Heart left ventricle (tissue), 16 donors: ENCODE results near the gene MTX1. TPM values are rescaled to one million over a fixed set of nuclear protein-coding genes. Genes with fewer than 3 reads are reported as not detected.
"Not testable (repeated sequence)": the region's sequence is repeated elsewhere in the genome, so short reads cannot be mapped to it uniquely, and the experiment has no call there.

Experiments used
- ATAC-seq, 4 donors: fragments of 200-7000 bp; cut with Tn5 transposase; one replicate each; pipeline ENCODE4 v1.9.1; 2020 to 2022; ENCODE audit warnings: moderate library complexity in 4 of 4, mild to moderate bottlenecking in 3 of 4, moderate number of reproducible peaks in 1 of 4
- DNase-seq, 5 donors: peaks; one replicate each; pipeline ENCODE4 v3.0.0-alpha.2; 2020
- H3K27ac ChIP-seq, 12 donors: fragments of 200-600 bp; sonication (generic) in 4 of 12; one replicate each; pipeline versions ENCODE4 v1.5.0 to v1.8.0; 2016 to 2022; ENCODE audit warnings: mild to moderate bottlenecking in 2 of 12
- H3K27me3 ChIP-seq, 9 donors: fragments of 200-600 bp; sonication (generic) in 2 of 9; one replicate each; pipeline versions ENCODE4 v1.5.1 to v1.8.0; 2016 to 2022; ENCODE audit warnings: mild to moderate bottlenecking in 3 of 9
- H3K36me3 ChIP-seq, 9 donors: fragments of 200-600 bp; sonication (generic) in 2 of 9; one replicate each; pipeline versions ENCODE4 v1.5.0 to v1.8.0; 2018 to 2022; ENCODE audit warnings: mild to moderate bottlenecking in 2 of 9
- H3K4me1 ChIP-seq, 12 donors: fragments of 200-600 bp; sonication (generic) in 4 of 12; one replicate each; pipeline versions ENCODE4 v1.5.0 to v1.8.0; 2016 to 2022; ENCODE audit warnings: mild to moderate bottlenecking in 3 of 12
- H3K4me3 ChIP-seq, 12 donors: fragments of 200-600 bp; sonication (generic) in 4 of 12; one replicate each; pipeline versions ENCODE4 v1.5.0 to v1.8.0; 2017 to 2022; ENCODE audit warnings: mild to moderate bottlenecking in 9 of 12, moderate library complexity in 4 of 12
- H3K9me3 ChIP-seq, 12 donors: fragments of 200-600 bp; sonication (generic) in 4 of 12; one replicate each; pipeline versions ENCODE4 v1.5.0 to v1.8.0; 2016 to 2022; ENCODE audit warnings: mild to moderate bottlenecking in 1 of 12
- POLR2A ChIP-seq, 2 donors: fragments of 450-650 bp; IDR thresholded peaks; one replicate each; pipeline ENCODE4 v1.6.1; 2017; ENCODE audit warnings: antibody characterized with exemption in 2 of 2, mild to moderate bottlenecking in 2 of 2, moderate library complexity in 2 of 2
- WGBS, 4 donors: extraction: QIAGEN DNeasy Blood & Tissue Kit in 2 of 4; methylation state at CpG; one replicate each; pipeline versions ENCODE4 v1.1.5 to v1.1.7; 2013 to 2018; 5-methylcytosine and 5-hydroxymethylcytosine counted together
- intact Hi-C, 10 donors: fragments of 100-400 bp; cut with DNase I; formaldehyde crosslinking; loops; one replicate each; pipeline versions ENCODE4 v1.11.1 to v1.14.2; 2022
- polyA plus RNA-seq, 2 donors: library from polyadenylated mRNA; stranded (reverse); fragments of 200-250 nt; gene quantifications; one replicate each; pipeline ENCODE4 v1.2.3, GENCODE V29; 2013
- total RNA-seq, 9 donors: library from RNA; depleted of rRNA in 2 of 9; stranded (reverse); fragments of >200 nt in 2 of 9; fragmentation: NEBNext Ultra II Directional in 3 of 9; extraction: Animal tissue kit (Norgen Biotek cat#: 25700) in 3 of 9; gene quantifications; one replicate each; pipeline versions ENCODE4 v1.1.0 to v1.2.4, GENCODE V29; 2016 to 2023
- TF ChIP-seq, protein P1 (sequence below), 12 donors: fragments of 200-600 bp; sonication (generic) in 4 of 12; IDR thresholded peaks; one replicate each; pipeline versions ENCODE4 v1.5.0 to v1.8.0; 2018 to 2022; ENCODE audit warnings: antibody characterized with exemption in 12 of 12, mild to moderate bottlenecking in 5 of 12
- donor health status: ischemic (EF 13 %, LVEDD 7.1; RV severe dilation, severe dysfunction).
- donor health status: healthy with polysubstance abuse.
- donor health status: DM: no; HTN: yes; CAD: no.
- donor health status: DM: no; HTN: no; CAD: no.
- donor health status: ischemic (EF 25% LVEDD 6.9; RV normal size, moderate dysfunction).
- donor health status: ischemic (EF 25% LVEDD 5.7; RV mildly dilated, moderate dysfunction).
- donor health status: healthy.
- donor health status: DM: yes; HTN: yes; CAD: no.
- donor health status: ischemic (EF 35%, LVEDD 5.7; RV mildly dilated, moderate dysfunction).
- donor health status: nonischemic (EF 11% LVEDD 7.7; RV severe dilation, severe dysfunction).
- donor health status: DM: yes; HTN: yes; CAD: no.
- donor health status: PGD.
- donor health status: ischemic (EF 29% LVEDD 5.4; RV normal size, mild dysfunction).
- donor health status: nonischemic (EF 23%, LVEDD 6.1; RV moderate dilation, normal function).

MTX1 gene
- total and polyA plus RNA-seq, 11 donors = 14.1 to 37.1 (median 20.2) TPM

DNA sequence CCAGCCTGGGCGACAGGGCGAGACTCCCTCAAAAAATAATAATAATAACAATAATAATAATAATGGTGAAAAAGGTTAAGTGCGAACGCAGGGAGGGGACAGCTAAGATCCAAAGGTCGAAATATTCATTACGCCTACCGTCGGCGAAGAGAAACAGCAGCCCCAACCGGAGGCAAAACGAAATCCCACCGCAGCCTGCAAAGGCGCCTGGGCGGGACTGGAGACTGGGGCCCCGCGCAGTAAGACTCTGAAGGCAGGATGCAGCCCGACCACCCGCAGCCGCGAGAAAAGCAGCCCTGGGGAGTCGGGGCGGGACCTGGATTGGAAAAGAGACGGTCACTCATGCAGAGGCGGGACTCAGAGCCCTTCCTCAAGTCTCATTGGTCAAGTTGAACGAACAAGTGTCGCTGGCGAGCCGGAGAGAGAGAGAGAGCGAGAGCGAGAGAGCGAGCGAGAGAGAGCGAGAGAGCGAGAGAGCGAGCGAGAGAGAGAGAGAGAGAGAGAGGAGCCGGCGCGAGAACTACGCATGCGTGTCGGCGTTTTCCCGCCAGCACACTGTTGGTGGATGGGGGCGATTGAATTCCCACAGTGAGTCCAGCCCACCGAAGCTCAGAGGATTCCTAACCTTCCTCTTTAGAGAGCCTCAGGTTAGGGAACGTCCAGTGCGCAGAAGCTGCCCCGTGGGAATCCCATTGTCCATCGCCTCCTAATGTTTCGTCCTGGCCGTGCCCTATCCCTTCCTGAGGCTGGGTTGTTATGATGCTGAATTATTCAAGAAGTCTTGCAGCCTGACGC, 36.1 kb downstream of the MTX1 start:
- peaks cover 0 to 21% (median 12%) of the 10 kb centered on the region in 9 donors for H3K36me3 ChIP-seq
- intact Hi-C loops = loop anchor here in 5 of 10 donors (2.0 to 5.0 kb wide), 2 partner anchors 36 to 37 kb away; partner anchors contain the start of genes MTX1 (in 5 of the 5) and THBS3 (in 4 of the 5)
- TF ChIP-seq POLR2A (IDR thresholded peaks at IDR 0.05) = peak in 1 of 2 donors; percentile 88
- TF ChIP-seq, protein P1, sequence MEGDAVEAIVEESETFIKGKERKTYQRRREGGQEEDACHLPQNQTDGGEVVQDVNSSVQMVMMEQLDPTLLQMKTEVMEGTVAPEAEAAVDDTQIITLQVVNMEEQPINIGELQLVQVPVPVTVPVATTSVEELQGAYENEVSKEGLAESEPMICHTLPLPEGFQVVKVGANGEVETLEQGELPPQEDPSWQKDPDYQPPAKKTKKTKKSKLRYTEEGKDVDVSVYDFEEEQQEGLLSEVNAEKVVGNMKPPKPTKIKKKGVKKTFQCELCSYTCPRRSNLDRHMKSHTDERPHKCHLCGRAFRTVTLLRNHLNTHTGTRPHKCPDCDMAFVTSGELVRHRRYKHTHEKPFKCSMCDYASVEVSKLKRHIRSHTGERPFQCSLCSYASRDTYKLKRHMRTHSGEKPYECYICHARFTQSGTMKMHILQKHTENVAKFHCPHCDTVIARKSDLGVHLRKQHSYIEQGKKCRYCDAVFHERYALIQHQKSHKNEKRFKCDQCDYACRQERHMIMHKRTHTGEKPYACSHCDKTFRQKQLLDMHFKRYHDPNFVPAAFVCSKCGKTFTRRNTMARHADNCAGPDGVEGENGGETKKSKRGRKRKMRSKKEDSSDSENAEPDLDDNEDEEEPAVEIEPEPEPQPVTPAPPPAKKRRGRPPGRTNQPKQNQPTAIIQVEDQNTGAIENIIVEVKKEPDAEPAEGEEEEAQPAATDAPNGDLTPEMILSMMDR (IDR thresholded peaks at IDR 0.05) = peak in 6 of 12 donors; percentile 24 to 56 (median 34)
- DNase-seq (peak; percentile 97 to 99 (median 98)), ATAC-seq (peak; percentile 94 to 96 (median 94))
- peaks cover 0 to 4% (median 0%) of the 10 kb centered on the region in 9 donors for H3K27me3 ChIP-seq
- no peaks in the 10 kb centered on the region for H3K9me3 ChIP-seq
- peak overlapping the region; percentile 46 to 77 (median 67) for H3K4me3 ChIP-seq
- WGBS, 4 donors = 0 to 1% (median 1%) methylated on average over 45 to 53 of the region's 53 CpGs
- peaks cover 0 to 41% (median 22%) of the 10 kb centered on the region in 12 donors for H3K4me1 ChIP-seq
- H3K27ac ChIP-seq = peak overlapping the region; percentile 75 to 97 (median 90)

DNA sequence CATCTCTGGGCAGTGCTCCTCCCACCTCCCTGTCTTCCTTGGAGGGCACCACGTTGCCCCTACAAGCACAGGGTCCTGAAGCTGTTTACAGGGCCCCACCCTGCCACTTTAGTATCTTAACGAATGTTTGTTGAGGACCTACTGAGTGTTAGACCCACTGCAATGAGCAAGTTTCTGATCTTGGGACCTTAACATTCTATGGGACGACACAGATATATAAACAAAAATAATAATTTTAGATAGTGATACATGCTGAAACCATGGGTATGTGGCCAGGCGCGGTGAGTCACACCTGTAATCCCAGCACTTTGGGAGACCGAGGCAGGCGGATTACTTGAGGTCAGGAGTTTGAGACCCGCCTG, 36.6 kb downstream of the MTX1 start:
- peaks cover 0 to 42% (median 24%) of the 10 kb centered on the region in 12 donors for H3K4me1 ChIP-seq
- intact Hi-C loops = loop anchor here in 1 of 10 donors (2.0 kb wide), 1 partner anchor 36 kb away; the partner anchor contains the start of gene MTX1
- H3K4me3 ChIP-seq = peak overlapping the region; percentile 46 to 77 (median 67)

DNA sequence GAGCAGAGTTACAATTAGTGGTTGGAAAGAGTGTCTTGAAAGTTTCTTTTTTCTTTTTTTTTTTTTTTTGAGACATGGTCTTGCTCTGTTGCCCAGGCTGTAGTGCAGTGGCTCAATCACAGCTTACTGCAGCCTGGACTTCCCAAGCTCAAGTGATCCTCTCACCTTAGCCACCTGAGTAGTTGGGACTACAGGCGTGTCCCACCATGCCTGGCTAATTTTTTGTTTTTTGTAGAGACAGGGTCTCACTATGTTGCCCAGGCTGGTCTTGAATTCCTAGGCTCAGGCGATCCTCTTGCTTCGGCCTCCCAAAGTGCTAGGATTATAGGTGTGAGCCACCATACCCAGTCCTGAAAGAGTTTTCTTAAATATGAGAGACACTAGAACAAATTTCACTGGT, 38.3 kb downstream of the MTX1 start:
- H3K27me3 ChIP-seq, H3K27ac ChIP-seq, H3K4me3 ChIP-seq, DNase-seq, ATAC-seq, H3K9me3 ChIP-seq: not testable (repeated sequence)
- peaks cover 3 to 44% (median 29%) of the 10 kb centered on the region in 12 donors for H3K4me1 ChIP-seq
- intact Hi-C loops = loop anchor here in 1 of 10 donors (1.0 kb wide), 1 partner anchor 77 kb away; no protein-coding TSS in a partner anchor
- 95 to 100% (median 98%) methylated on average over 3 of the region's 3 CpGs for WGBS, 4 donors
- peaks cover 0 to 20% (median 12%) of the 10 kb centered on the region in 9 donors for H3K36me3 ChIP-seq

More for the DNA sequence above, 36.6 kb downstream of the MTX1 start:
- 62 to 67% (median 65%) methylated on average over 8 of the region's 8 CpGs for WGBS, 4 donors
- Histone ChIP-seq H3K27me3 (peaks cover 0 to 4% (median 0%) of the 10 kb centered on the region in 9 donors), H3K27ac (peak overlapping the region; percentile 75 to 97 (median 90)), H3K9me3 (no peaks in the 10 kb centered on the region), H3K36me3 (peaks cover 0 to 20% (median 12%) of the 10 kb centered on the region in 9 donors)
- no peak for DNase-seq
- TF ChIP-seq, protein P1 (IDR thresholded peaks at IDR 0.05) = no peak
- no peak for TF ChIP-seq POLR2A (IDR thresholded peaks at IDR 0.05)
- ATAC-seq = no peak

DNA sequence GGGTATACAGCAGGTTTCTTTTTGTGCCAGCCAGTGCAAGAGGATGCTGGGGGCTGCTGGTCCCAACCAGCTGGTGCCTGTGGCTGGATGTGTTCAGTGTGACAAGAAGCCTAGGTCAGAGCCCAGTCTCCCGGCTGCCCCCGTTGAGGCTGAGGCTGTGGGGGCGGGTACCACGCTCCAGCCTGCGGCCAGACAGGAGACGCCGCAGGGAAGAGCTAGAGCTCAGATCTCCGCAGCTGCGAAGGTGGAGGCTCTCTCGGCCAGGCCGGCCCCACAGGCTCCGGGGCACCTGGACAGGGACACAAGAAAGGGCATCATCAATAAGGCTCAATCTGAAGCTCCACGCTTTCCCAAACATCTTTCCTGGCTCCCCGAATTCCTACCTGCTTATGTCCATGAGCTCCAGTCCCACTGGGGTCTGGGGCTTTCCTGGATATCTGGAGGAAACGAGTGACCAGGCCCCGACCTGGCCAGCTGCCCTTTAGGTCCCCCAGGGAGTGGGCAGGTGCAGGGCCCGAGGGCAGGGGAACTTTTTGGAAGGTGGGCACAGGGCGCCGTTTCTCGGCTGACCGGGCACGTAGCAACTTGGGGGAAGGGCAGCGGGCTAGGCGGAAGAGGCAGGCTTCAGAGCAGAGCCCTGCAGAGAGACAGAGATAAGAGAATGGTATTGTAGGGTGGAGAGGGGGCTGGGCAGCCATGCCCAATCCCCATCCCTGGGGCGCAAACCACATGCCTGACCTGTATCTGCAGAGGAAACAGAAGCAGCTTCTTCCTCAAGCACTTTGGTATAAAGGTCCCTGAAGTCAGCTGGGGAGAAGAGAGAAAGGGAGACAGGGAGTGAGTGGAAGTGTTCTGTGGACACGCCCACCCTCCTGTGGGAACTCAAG, 39.4 kb downstream of the MTX1 start:
- peaks cover 0 to 20% (median 12%) of the 10 kb centered on the region in 9 donors for H3K36me3 ChIP-seq
- intact Hi-C loops = no loop called here
- H3K27me3 ChIP-seq = peaks cover 0 to 4% (median 0%) of the 10 kb centered on the region in 9 donors
- peaks cover 3 to 35% (median 27%) of the 10 kb centered on the region in 12 donors for H3K4me1 ChIP-seq
- no peak overlapping the region for H3K4me3 ChIP-seq
- no peaks in the 10 kb centered on the region for H3K9me3 ChIP-seq
- no peak for TF ChIP-seq POLR2A (IDR thresholded peaks at IDR 0.05)
- TF ChIP-seq, protein P1 (IDR thresholded peaks at IDR 0.05) = no peak
- ATAC-seq (no peak), DNase-seq (no peak)
- WGBS, 4 donors = 82 to 87% (median 84%) methylated on average over 22 to 26 of the region's 26 CpGs
- no peak overlapping the region for H3K27ac ChIP-seq
